Measurements from ENCODE around the gene TNS3. TPM values are rescaled to one million over a fixed set of nuclear protein-coding genes. Genes with fewer than 3 reads are reported as not detected.

TNS3 gene
- total RNA-seq, 1 donor from 2014 or later = 174 TPM

GRCh38 chr7:47285860-47286491, 295.9 kb downstream of the TNS3 start:
- H3K36me3 ChIP-seq = peaks cover 92% of the 10 kb centered on the region
- intact Hi-C loops (cut with DNase I) = no loop called here
- DNase-seq (no peak), ATAC-seq (peak; percentile 39 to 69)
- no peak for TF ChIP-seq CTCF (IDR thresholded peaks at IDR 0.05)
- no peak overlapping the region for H3K27ac ChIP-seq
- no peaks in the 10 kb centered on the region for H3K9me3 ChIP-seq
- no peaks in the 10 kb centered on the region for H3K27me3 ChIP-seq (ENCODE audit: low read depth)
- no peak overlapping the region for H3K4me3 ChIP-seq
- no peaks in the 10 kb centered on the region for H3K4me1 ChIP-seq

- DNase-seq (no peak), ATAC-seq (no peak)
- no peaks in the 10 kb centered on the region for H3K9me3 ChIP-seq
- no peak overlapping the region for H3K27ac ChIP-seq
- no peaks in the 10 kb centered on the region for H3K27me3 ChIP-seq (ENCODE audit: low read depth)
- TF ChIP-seq CTCF (IDR thresholded peaks at IDR 0.05) = no peak
- no peaks in the 10 kb centered on the region for H3K4me1 ChIP-seq
- H3K36me3 ChIP-seq = peaks cover 94% of the 10 kb centered on the region
- intact Hi-C loops (cut with DNase I) = no loop called here
- H3K4me3 ChIP-seq = no peak overlapping the region
These were observed 296.9 kb downstream of the TNS3 start for GRCh38 chr7:47284691-47285635.

GRCh38 chr7:47283497-47284131, 298.3 kb downstream of the TNS3 start:
- DNase-seq (no peak), ATAC-seq (no peak)
- peaks cover 99% of the 10 kb centered on the region for H3K36me3 ChIP-seq
- no peak overlapping the region for H3K4me3 ChIP-seq
- TF ChIP-seq CTCF (IDR thresholded peaks at IDR 0.05) = no peak
- H3K4me1 ChIP-seq = no peaks in the 10 kb centered on the region
- intact Hi-C loops (cut with DNase I) = no loop called here
- H3K27me3 ChIP-seq (ENCODE audit: low read depth) = no peaks in the 10 kb centered on the region
- no peaks in the 10 kb centered on the region for H3K9me3 ChIP-seq
- no peak overlapping the region for H3K27ac ChIP-seq

GRCh38 chr7:47282790-47283496, 299.0 kb downstream of the TNS3 start:
- intact Hi-C loops (cut with DNase I) = no loop called here
- Histone ChIP-seq H3K36me3 (peaks cover 99% of the 10 kb centered on the region), H3K27me3 (ENCODE audit: low read depth) (no peaks in the 10 kb centered on the region), H3K27ac (no peak overlapping the region), H3K4me1 (no peaks in the 10 kb centered on the region), H3K9me3 (no peaks in the 10 kb centered on the region), H3K4me3 (no peak overlapping the region)
- ATAC-seq (no peak), DNase-seq (no peak)
- no peak for TF ChIP-seq CTCF (IDR thresholded peaks at IDR 0.05)

GRCh38 chr7:47281966-47282643, 299.8 kb downstream of the TNS3 start:
- H3K27ac ChIP-seq = no peak overlapping the region
- DNase-seq = no peak
- no peaks in the 10 kb centered on the region for H3K4me1 ChIP-seq
- ATAC-seq = no peak
- H3K36me3 ChIP-seq = peaks cover 99% of the 10 kb centered on the region
- TF ChIP-seq CTCF (IDR thresholded peaks at IDR 0.05) = no peak
- intact Hi-C loops (cut with DNase I) = no loop called here
- no peaks in the 10 kb centered on the region for H3K9me3 ChIP-seq
- H3K27me3 ChIP-seq (ENCODE audit: low read depth) = no peaks in the 10 kb centered on the region
- H3K4me3 ChIP-seq = no peak overlapping the region
